Upper lobe of left lung (tissue), 6 donors: ENCODE data around the gene KLF13. TPM values are rescaled to one million over a fixed set of nuclear protein-coding genes. Genes with fewer than 3 reads are reported as not detected.

Source experiments
- ATAC-seq, 2 donors: fragments of 200-7000 bp; cut with Tn5 transposase; one replicate each; pipeline ENCODE4 v1.9.1; 2022; ENCODE audit warnings: mild to moderate bottlenecking in 2 of 2, moderate library complexity in 2 of 2; ENCODE audit not compliant: low FRiP score in 2 of 2
- DNase-seq, 2 donors: peaks; one replicate each; pipeline ENCODE4 v3.0.0-alpha.2; 2019 to 2020
- H3K27ac ChIP-seq, 4 donors: fragments of 200-600 bp; sonication (generic); one replicate each; pipeline ENCODE4 v1.5.1; 2016 to 2019
- H3K27me3 ChIP-seq, 4 donors: fragments of 200-600 bp; sonication (generic); one replicate each; pipeline ENCODE4 v1.5.1; 2017 to 2019
- H3K36me3 ChIP-seq, 4 donors: fragments of 200-600 bp; sonication (generic); one replicate each; pipeline ENCODE4 v1.5.1; 2016 to 2019
- H3K4me1 ChIP-seq, 4 donors: fragments of 200-600 bp; sonication (generic); one replicate each; pipeline ENCODE4 v1.5.1; 2018 to 2019
- H3K4me3 ChIP-seq, 4 donors: fragments of 200-600 bp; sonication (generic); one replicate each; pipeline ENCODE4 v1.5.1; 2017 to 2019; ENCODE audit warnings: mild to moderate bottlenecking in 2 of 4, moderate library complexity in 1 of 4
- H3K9me3 ChIP-seq, 4 donors: fragments of 200-600 bp; sonication (generic); one replicate each; pipeline ENCODE4 v1.5.1; 2018 to 2019
- EP300 ChIP-seq, 4 donors: sonication (generic); formaldehyde crosslinking; IDR thresholded peaks; one replicate each; pipeline ENCODE4 v1.5.1; 2017; ENCODE audit warnings: antibody characterized with exemption in 4 of 4, control low read depth in 2 of 4
- POLR2A ChIP-seq, 4 donors: fragments of 450-650 bp; IDR thresholded peaks; one replicate each; pipeline ENCODE4 v1.5.1; 2016 to 2017; ENCODE audit warnings: antibody characterized with exemption in 4 of 4, mild to moderate bottlenecking in 2 of 4
- POLR2AphosphoS5 ChIP-seq, 2 donors: sonication (generic); formaldehyde crosslinking; IDR thresholded peaks; one replicate each; pipeline ENCODE4 v1.5.1; 2017; ENCODE audit warnings: antibody characterized with exemption in 2 of 2
- whole genome bisulfite sequencing, 2 donors: methylation state at CpG; one replicate each; pipeline ENCODE4 v1.1.5; 2017 to 2018; 5-methylcytosine and 5-hydroxymethylcytosine counted together
- total RNA-seq, 6 donors: library from RNA; depleted of rRNA in 4 of 6; stranded (reverse); fragments of >200 nt in 4 of 6; gene quantifications; one replicate each; pipeline versions ENCODE4 v1.1.0 to v1.2.1, GENCODE V29; 2016 to 2021
- TF ChIP-seq, protein P1 (sequence below), 6 experiments: fragments of 450-650 bp in 4 of 6; fragments of 200-600 bp in 2 of 6; sonication (generic) in 2 of 6; IDR thresholded peaks; one replicate each; pipeline ENCODE4 v1.5.1; 2016 to 2019; ENCODE audit warnings: antibody characterized with exemption in 6 of 6
- donor health status: DM: no; HTN: no; CAD: no; lungs with moderate emphysema.
- donor health status: DM: no; HTN: yes; CAD: no; lungs with severe emphysema.

Gene KLF13
- total RNA-seq, 6 donors from 2014 or later: 103 to 231 (median 147) TPM

- ATAC-seq (no peak), DNase-seq (no peak)
- Histone ChIP-seq H3K4me1 (no peaks in the 10 kb centered on the region), H3K27ac (no peak overlapping the region), H3K36me3 (no peaks in the 10 kb centered on the region), H3K9me3 (peaks cover 0 to 8% (median 3%) of the 10 kb centered on the region in 4 donors), H3K4me3 (no peak overlapping the region), H3K27me3 (no peaks in the 10 kb centered on the region)
- WGBS, 2 donors: 92 to 94% methylated on average over 3 of the region's 3 CpGs
- TF ChIP-seq, protein P1, sequence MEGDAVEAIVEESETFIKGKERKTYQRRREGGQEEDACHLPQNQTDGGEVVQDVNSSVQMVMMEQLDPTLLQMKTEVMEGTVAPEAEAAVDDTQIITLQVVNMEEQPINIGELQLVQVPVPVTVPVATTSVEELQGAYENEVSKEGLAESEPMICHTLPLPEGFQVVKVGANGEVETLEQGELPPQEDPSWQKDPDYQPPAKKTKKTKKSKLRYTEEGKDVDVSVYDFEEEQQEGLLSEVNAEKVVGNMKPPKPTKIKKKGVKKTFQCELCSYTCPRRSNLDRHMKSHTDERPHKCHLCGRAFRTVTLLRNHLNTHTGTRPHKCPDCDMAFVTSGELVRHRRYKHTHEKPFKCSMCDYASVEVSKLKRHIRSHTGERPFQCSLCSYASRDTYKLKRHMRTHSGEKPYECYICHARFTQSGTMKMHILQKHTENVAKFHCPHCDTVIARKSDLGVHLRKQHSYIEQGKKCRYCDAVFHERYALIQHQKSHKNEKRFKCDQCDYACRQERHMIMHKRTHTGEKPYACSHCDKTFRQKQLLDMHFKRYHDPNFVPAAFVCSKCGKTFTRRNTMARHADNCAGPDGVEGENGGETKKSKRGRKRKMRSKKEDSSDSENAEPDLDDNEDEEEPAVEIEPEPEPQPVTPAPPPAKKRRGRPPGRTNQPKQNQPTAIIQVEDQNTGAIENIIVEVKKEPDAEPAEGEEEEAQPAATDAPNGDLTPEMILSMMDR (IDR thresholded peaks at IDR 0.05): no peak
- TF ChIP-seq EP300 (IDR thresholded peaks at IDR 0.05) (no peak), POLR2A (IDR thresholded peaks at IDR 0.05) (no peak), POLR2AphosphoS5 (IDR thresholded peaks at IDR 0.05) (no peak)
Measured at GRCh38 chr15:31317017-31317416, 9.6 kb upstream of the KLF13 start.

DNA sequence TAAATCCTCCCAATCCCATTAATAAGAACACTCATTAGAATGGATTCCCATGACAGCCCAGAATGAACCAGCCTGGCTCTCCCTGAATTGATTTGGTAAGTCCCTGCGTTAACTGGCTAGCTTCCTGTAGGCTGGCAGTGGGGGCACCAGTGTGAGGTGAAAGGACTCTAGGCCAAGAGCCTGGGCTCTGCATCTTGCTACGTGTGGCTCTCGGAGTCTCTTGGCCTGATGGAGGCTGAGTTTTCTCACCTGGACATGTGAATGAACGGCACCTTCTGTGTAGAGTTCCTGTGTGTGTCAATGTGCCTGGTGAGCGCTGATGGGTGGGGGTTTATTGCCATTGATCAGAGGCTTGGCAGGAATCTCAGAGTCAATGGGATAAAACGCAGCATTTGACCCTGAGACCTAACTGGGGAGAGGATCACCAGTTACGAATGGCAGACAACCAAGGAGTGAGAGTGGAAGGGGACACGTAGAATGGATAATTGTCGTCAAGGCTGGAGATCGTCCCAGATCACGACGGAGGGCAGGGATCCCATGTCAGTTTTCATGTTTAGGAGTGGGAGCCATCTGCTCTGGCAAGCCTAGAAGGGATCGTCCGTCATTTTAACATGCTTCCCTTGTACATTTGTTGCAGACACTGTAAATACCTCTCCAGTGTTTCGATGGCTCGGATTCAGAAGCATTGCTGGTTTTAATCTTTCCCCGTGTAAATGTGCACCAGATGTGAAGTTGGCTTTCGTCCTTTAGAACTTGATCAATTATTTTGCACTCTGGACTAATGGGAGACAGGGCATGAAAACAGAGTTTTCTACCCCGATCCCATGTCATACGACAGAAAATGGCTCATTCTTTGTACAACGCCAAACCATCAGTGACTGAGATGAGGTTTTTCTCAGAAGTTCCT lies 9.0 kb upstream of the KLF13 start:
- 85 to 87% methylated on average over 21 of the region's 21 CpGs for whole genome bisulfite sequencing, 2 donors
- ATAC-seq (no peak), DNase-seq (no peak)

DNA sequence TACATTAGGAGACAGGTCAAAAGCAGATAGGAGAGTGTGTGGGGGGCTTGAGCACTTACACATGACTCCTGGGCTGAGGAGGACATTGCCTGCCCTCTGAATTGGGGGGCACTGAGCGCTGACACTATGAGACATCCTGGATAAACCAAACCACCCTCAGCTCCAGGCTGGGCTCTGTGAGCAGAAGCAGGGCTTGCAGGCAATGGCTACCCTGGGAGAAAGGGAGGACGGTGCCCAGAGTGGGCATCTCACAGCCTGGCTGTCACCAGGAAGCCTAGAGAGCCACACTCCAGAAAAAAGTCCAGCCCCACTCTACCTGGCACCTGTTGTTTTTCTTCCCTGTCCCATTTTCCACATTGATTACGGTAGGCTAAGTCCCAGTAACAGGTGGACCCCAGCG lies 8.2 kb upstream of the KLF13 start:
- no peaks in the 10 kb centered on the region for H3K36me3 ChIP-seq
- ATAC-seq (no peak), DNase-seq (no peak)
- H3K27ac ChIP-seq: no peak overlapping the region
- H3K27me3 ChIP-seq: no peaks in the 10 kb centered on the region
- H3K4me1 ChIP-seq: no peaks in the 10 kb centered on the region
- WGBS, 2 donors: 91 to 100% methylated on average over 3 to 4 of the region's 4 CpGs
- peaks cover 0 to 4% (median 2%) of the 10 kb centered on the region in 4 donors for H3K9me3 ChIP-seq
- TF ChIP-seq, protein P1 (IDR thresholded peaks at IDR 0.05): no peak
- TF ChIP-seq EP300 (IDR thresholded peaks at IDR 0.05) (no peak), POLR2AphosphoS5 (IDR thresholded peaks at IDR 0.05) (no peak), POLR2A (IDR thresholded peaks at IDR 0.05) (no peak)
- no peak overlapping the region for H3K4me3 ChIP-seq

More for the DNA sequence above, 9.0 kb upstream of the KLF13 start:
- Histone ChIP-seq H3K27me3 (no peaks in the 10 kb centered on the region), H3K27ac (no peak overlapping the region), H3K4me3 (no peak overlapping the region), H3K36me3 (no peaks in the 10 kb centered on the region), H3K4me1 (no peaks in the 10 kb centered on the region), H3K9me3 (peaks cover 0 to 8% (median 3%) of the 10 kb centered on the region in 4 donors)
- TF ChIP-seq, protein P1 (IDR thresholded peaks at IDR 0.05): no peak
- TF ChIP-seq EP300 (IDR thresholded peaks at IDR 0.05): no peak
- TF ChIP-seq POLR2AphosphoS5 (IDR thresholded peaks at IDR 0.05): no peak
- no peak for TF ChIP-seq POLR2A (IDR thresholded peaks at IDR 0.05)

- H3K27me3 ChIP-seq: no peaks in the 10 kb centered on the region
- WGBS, 2 donors: 76 to 89% methylated on average over 5 of the region's 5 CpGs
- H3K4me3 ChIP-seq: no peak overlapping the region
- TF ChIP-seq POLR2AphosphoS5 (IDR thresholded peaks at IDR 0.05) (no peak), POLR2A (IDR thresholded peaks at IDR 0.05) (no peak), EP300 (IDR thresholded peaks at IDR 0.05) (no peak)
- H3K36me3 ChIP-seq: no peaks in the 10 kb centered on the region
- DNase-seq: no peak
- ATAC-seq: no peak
- H3K9me3 ChIP-seq: no peaks in the 10 kb centered on the region
- peaks cover 5 to 8% (median 7%) of the 10 kb centered on the region in 4 donors for H3K4me1 ChIP-seq
- no peak overlapping the region for H3K27ac ChIP-seq
Measured at GRCh38 chr15:31320022-31320421, 6.6 kb upstream of the KLF13 start.

DNA sequence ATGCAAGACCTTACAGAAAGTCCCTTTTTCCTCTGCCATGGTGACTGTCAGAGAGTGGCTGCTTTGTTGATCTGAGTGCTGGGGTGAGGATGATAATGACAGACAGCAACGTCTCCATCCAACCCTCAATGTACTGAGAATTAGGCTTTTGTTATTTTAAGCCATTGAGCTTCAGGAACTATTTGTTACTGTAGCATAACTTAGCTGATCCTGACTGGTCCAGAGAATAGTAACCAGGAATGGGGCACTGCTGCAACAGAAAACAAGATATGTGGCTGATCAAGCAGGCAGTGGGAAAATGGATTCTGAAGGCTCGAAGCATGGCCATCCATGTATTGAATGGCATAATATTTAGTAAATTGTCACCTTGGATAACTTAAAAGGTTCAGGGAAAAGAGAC lies 5.2 kb upstream of the KLF13 start:
- no peaks in the 10 kb centered on the region for H3K27me3 ChIP-seq
- 92 to 98% methylated on average over 2 of the region's 2 CpGs for whole genome bisulfite sequencing, 2 donors
- no peak overlapping the region for H3K4me3 ChIP-seq
- no peak overlapping the region for H3K27ac ChIP-seq
- DNase-seq: no peak
- peaks cover 8 to 13% (median 9%) of the 10 kb centered on the region in 4 donors for H3K4me1 ChIP-seq
- ATAC-seq: no peak
- no peaks in the 10 kb centered on the region for H3K36me3 ChIP-seq
- no peaks in the 10 kb centered on the region for H3K9me3 ChIP-seq
- no peak for TF ChIP-seq POLR2AphosphoS5 (IDR thresholded peaks at IDR 0.05)
- TF ChIP-seq POLR2A (IDR thresholded peaks at IDR 0.05): no peak
- no peak for TF ChIP-seq EP300 (IDR thresholded peaks at IDR 0.05)
- TF ChIP-seq, protein P1 (IDR thresholded peaks at IDR 0.05): no peak
